ENCODE measurements around the gene ACSS3. TPM values are rescaled to one million over a fixed set of nuclear protein-coding genes. Genes with fewer than 3 reads are reported as not detected.

The ACSS3 gene
- total RNA-seq, 2 experiments from 2014 or later: not detected

- H3K4me1 Mint-ChIP-seq (ENCODE audit: low read depth): no peaks in the 10 kb centered on the region
- H3K4me3 Mint-ChIP-seq: no peak overlapping the region
- H3K36me3 Mint-ChIP-seq (ENCODE audit: low read depth): no peaks in the 10 kb centered on the region
- H3K9me3 Mint-ChIP-seq: no peaks in the 10 kb centered on the region
- no peaks in the 10 kb centered on the region for H3K27me3 Mint-ChIP-seq
- intact Hi-C loops (cut with micrococcal nuclease): no loop called here
- no peak overlapping the region for H3K27ac Mint-ChIP-seq
- DNase-seq (no peak), ATAC-seq (no peak)
- ChIA-PET CTCF (no interaction called here), POLR2A (no interaction called here)
- TF ChIP-seq CTCF (IDR thresholded peaks at IDR 0.05): no peak
Observed at GRCh38 chr12:81284137-81284536, 206.3 kb downstream of the ACSS3 start.

- no peaks in the 10 kb centered on the region for H3K36me3 Mint-ChIP-seq (ENCODE audit: low read depth)
- H3K4me1 Mint-ChIP-seq (ENCODE audit: low read depth): no peaks in the 10 kb centered on the region
- no peaks in the 10 kb centered on the region for H3K27me3 Mint-ChIP-seq
- ChIA-PET CTCF (no interaction called here), POLR2A (no interaction called here)
- DNase-seq (no peak), ATAC-seq (no peak)
- no peak for TF ChIP-seq CTCF (IDR thresholded peaks at IDR 0.05)
- no peak overlapping the region for H3K27ac Mint-ChIP-seq
- peaks cover under 1% of the 10 kb centered on the region for H3K9me3 Mint-ChIP-seq
- no peak overlapping the region for H3K4me3 Mint-ChIP-seq
- intact Hi-C loops (cut with micrococcal nuclease): no loop called here
Observed at GRCh38 chr12:81288651-81289050, 210.8 kb downstream of the ACSS3 start.

GRCh38 chr12:81294325-81295190, 216.7 kb downstream of the ACSS3 start:
- ATAC-seq (no peak), DNase-seq (no peak)
- intact Hi-C loops (cut with micrococcal nuclease): no loop called here
- Mint-ChIP-seq H3K4me1 (ENCODE audit: low read depth) (no peaks in the 10 kb centered on the region), H3K27ac (no peak overlapping the region), H3K9me3 (peaks cover 4% of the 10 kb centered on the region), H3K4me3 (no peak overlapping the region), H3K36me3 (ENCODE audit: low read depth) (no peaks in the 10 kb centered on the region), H3K27me3 (no peaks in the 10 kb centered on the region)
- CTCF ChIA-PET: no interaction called here
- no peak for TF ChIP-seq CTCF (IDR thresholded peaks at IDR 0.05)
- POLR2A ChIA-PET: interaction anchor here (0.6 kb wide), 1 partner anchor 591 kb away, joined by 3 read pairs; no protein-coding TSS in a partner anchor

GRCh38 chr12:81295251-81295650, 217.4 kb downstream of the ACSS3 start:
- H3K9me3 Mint-ChIP-seq: peaks cover 4% of the 10 kb centered on the region
- H3K27ac Mint-ChIP-seq: no peak overlapping the region
- no peaks in the 10 kb centered on the region for H3K36me3 Mint-ChIP-seq (ENCODE audit: low read depth)

More at GRCh38 chr12:81295251-81295650, 217.4 kb downstream of the ACSS3 start:
- ChIA-PET POLR2A (no interaction called here), CTCF (no interaction called here)
- DNase-seq: no peak
- H3K27me3 Mint-ChIP-seq: no peaks in the 10 kb centered on the region
- ATAC-seq: no peak
- H3K4me3 Mint-ChIP-seq: no peak overlapping the region
- TF ChIP-seq CTCF (IDR thresholded peaks at IDR 0.05): no peak
- no peaks in the 10 kb centered on the region for H3K4me1 Mint-ChIP-seq (ENCODE audit: low read depth)
- intact Hi-C loops (cut with micrococcal nuclease): no loop called here

Data from activated CD8-positive, alpha-beta T cell treated with anti-CD3 and anti-CD28 coated beads for 36 hours (primary cell).